Right atrium auricular region (tissue), 2 donors: ENCODE measurements around the gene WDFY2. TPM values are rescaled to one million over a fixed set of nuclear protein-coding genes. Genes with fewer than 3 reads are reported as not detected.
"Not testable (repeated sequence)": the region's sequence is repeated elsewhere in the genome, so short reads cannot be mapped to it uniquely, and the experiment has no call there.

Experiments used
- DNase-seq: peaks from one replicate; pipeline ENCODE4 v3.0.0-alpha.2; 2019; ENCODE audit warnings: low spot score
- H3K27ac ChIP-seq, 2 donors: fragments of 200-600 bp; sonication (generic); 1 replicate in 1 of 2; 2 replicates in 1 of 2; pipeline ENCODE4 v1.5.1; 2016 to 2019
- H3K27me3 ChIP-seq, 2 donors: fragments of 200-600 bp; sonication (generic); one replicate each; pipeline versions ENCODE4 v1.5.1 to v1.6.0; 2017 to 2019
- H3K36me3 ChIP-seq: fragments of 200-600 bp; sonication (generic); one replicate; pipeline ENCODE4 v1.5.1; 2016
- H3K4me1 ChIP-seq, 2 donors: fragments of 200-600 bp; sonication (generic); one replicate each; pipeline versions ENCODE4 v1.5.1 to v1.6.0; 2017 to 2019
- H3K4me3 ChIP-seq, 2 donors: fragments of 200-600 bp; sonication (generic); 1 replicate in 1 of 2; 2 replicates in 1 of 2; pipeline ENCODE4 v1.5.1; 2017 to 2019; ENCODE audit warnings: mild to moderate bottlenecking in 1 of 2, moderate library complexity in 1 of 2
- H3K9me3 ChIP-seq, 2 donors: fragments of 200-600 bp; sonication (generic); one replicate each; pipeline ENCODE4 v1.5.1; 2019
- CTCF ChIP-seq, 2 donors: fragments of 200-600 bp; sonication (generic); IDR thresholded peaks; one replicate each; pipeline ENCODE4 v1.5.1; 2019; ENCODE audit warnings: antibody characterized with exemption in 2 of 2
- total RNA-seq, 2 donors: library from RNA; depleted of rRNA; stranded (reverse); fragments of >200 nt; gene quantifications; one replicate each; pipeline ENCODE4 v1.1.0, GENCODE V29; 2016

The WDFY2 gene
- total RNA-seq, 2 donors from 2014 or later = 2.3 to 3.8 TPM

- H3K36me3 ChIP-seq = no peaks in the 10 kb centered on the region
- H3K27me3 ChIP-seq = no peaks in the 10 kb centered on the region
- TF ChIP-seq CTCF (IDR thresholded peaks at IDR 0.05) = no peak
- no peak overlapping the region for H3K27ac ChIP-seq
- peaks cover 0 to 26% of the 10 kb centered on the region in 2 donors for H3K4me1 ChIP-seq
- no peaks in the 10 kb centered on the region for H3K9me3 ChIP-seq
- H3K4me3 ChIP-seq = no peak overlapping the region
- no peak for DNase-seq
Observed at GRCh38 chr13:51639171-51639570, 54.9 kb downstream of the WDFY2 start.

GRCh38 chr13:51640696-51641095 lies 56.4 kb downstream of the WDFY2 start:
- H3K4me1 ChIP-seq = peaks cover 0 to 41% of the 10 kb centered on the region in 2 donors
- DNase-seq, H3K9me3 ChIP-seq, H3K36me3 ChIP-seq, H3K27me3 ChIP-seq, H3K27ac ChIP-seq, H3K4me3 ChIP-seq: not testable (repeated sequence)

GRCh38 chr13:51643105-51643881 lies 59.0 kb downstream of the WDFY2 start:
- no peaks in the 10 kb centered on the region for H3K36me3 ChIP-seq
- no peak for DNase-seq
- H3K4me1 ChIP-seq = peaks cover 0 to 35% of the 10 kb centered on the region in 2 donors
- no peak overlapping the region for H3K4me3 ChIP-seq
- no peaks in the 10 kb centered on the region for H3K27me3 ChIP-seq
- no peak for TF ChIP-seq CTCF (IDR thresholded peaks at IDR 0.05)
- no peaks in the 10 kb centered on the region for H3K9me3 ChIP-seq
- H3K27ac ChIP-seq = no peak overlapping the region

GRCh38 chr13:51643882-51644281 lies 59.6 kb downstream of the WDFY2 start:
- TF ChIP-seq CTCF (IDR thresholded peaks at IDR 0.05) = no peak
- H3K36me3 ChIP-seq = no peaks in the 10 kb centered on the region
- no peak overlapping the region for H3K27ac ChIP-seq
- no peaks in the 10 kb centered on the region for H3K9me3 ChIP-seq
- peaks cover 0 to 32% of the 10 kb centered on the region in 2 donors for H3K4me1 ChIP-seq
- no peaks in the 10 kb centered on the region for H3K27me3 ChIP-seq
- no peak overlapping the region for H3K4me3 ChIP-seq
- DNase-seq = no peak

GRCh38 chr13:51644654-51645053 lies 60.4 kb downstream of the WDFY2 start:
- Histone ChIP-seq H3K27me3 (no peaks in the 10 kb centered on the region), H3K9me3 (no peaks in the 10 kb centered on the region), H3K36me3 (no peaks in the 10 kb centered on the region), H3K27ac (no peak overlapping the region), H3K4me1 (peaks cover 0 to 32% of the 10 kb centered on the region in 2 donors), H3K4me3 (no peak overlapping the region)
- DNase-seq = no peak
- no peak for TF ChIP-seq CTCF (IDR thresholded peaks at IDR 0.05)

GRCh38 chr13:51645154-51645650 lies 60.9 kb downstream of the WDFY2 start:
- no peak overlapping the region for H3K4me3 ChIP-seq
- H3K27me3 ChIP-seq = no peaks in the 10 kb centered on the region
- H3K27ac ChIP-seq = no peak overlapping the region

More at GRCh38 chr13:51645154-51645650, 60.9 kb downstream of the WDFY2 start:
- Histone ChIP-seq H3K4me1 (peaks cover 0 to 32% of the 10 kb centered on the region in 2 donors), H3K36me3 (no peaks in the 10 kb centered on the region), H3K9me3 (no peaks in the 10 kb centered on the region)
- no peak for DNase-seq
- no peak for TF ChIP-seq CTCF (IDR thresholded peaks at IDR 0.05)
